Astrocyte (in vitro differentiated cells and primary cell): Measurements from ENCODE around the gene PPM1F. TPM values are rescaled to one million over a fixed set of nuclear protein-coding genes. Genes with fewer than 3 reads are reported as not detected.

Experiments
- DNase-seq: peaks from one replicate; pipeline ENCODE4 v3.0.0-alpha.2; 2010; ENCODE audit warnings: low read depth
- FAIRE-seq: peaks from 2 replicates; lab custom pipeline; 2011; peaks lifted over from hg19 to GRCh38; lab: Jason Lieb, UNC
- H2AFZ ChIP-seq: 2 replicates; pipeline ENCODE4 v1.6.0; 2012; ENCODE audit warnings: low read depth, low read length, inconsistent platforms
- H3K27ac ChIP-seq: 2 replicates; pipeline ENCODE4 v1.5.1; 2011; ENCODE audit warnings: low read depth, low read length, inconsistent platforms
- H3K27me3 ChIP-seq: 2 replicates; pipeline ENCODE4 v1.6.0; 2011; ENCODE audit warnings: low read length, inconsistent platforms; ENCODE audit not compliant: insufficient read depth
- H3K36me3 ChIP-seq: 2 replicates; pipeline ENCODE4 v1.5.1; 2011; ENCODE audit warnings: low read length, inconsistent platforms; ENCODE audit not compliant: insufficient read depth
- H3K4me1 ChIP-seq: 2 replicates; pipeline ENCODE4 v1.5.1; 2011; ENCODE audit warnings: low read length, inconsistent platforms; ENCODE audit not compliant: insufficient read depth
- H3K4me2 ChIP-seq: 2 replicates; pipeline ENCODE4 v1.6.0; 2012; ENCODE audit warnings: low read length, inconsistent platforms
- H3K4me3 ChIP-seq: 2 replicates; pipeline ENCODE4 v1.5.1; 2011; ENCODE audit warnings: low read depth, mild to moderate bottlenecking, low read length, inconsistent platforms; ENCODE audit not compliant: insufficient read depth
- H3K79me2 ChIP-seq: 2 replicates; pipeline ENCODE4 v1.6.0; 2012; ENCODE audit warnings: mild to moderate bottlenecking, low read length, inconsistent platforms; ENCODE audit not compliant: insufficient read depth
- H3K9ac ChIP-seq: 2 replicates; pipeline ENCODE4 v1.6.0; 2012; ENCODE audit warnings: mild to moderate bottlenecking, low read length, inconsistent platforms
- H3K9me3 ChIP-seq: 2 replicates; pipeline ENCODE4 v1.5.1; 2012; ENCODE audit warnings: low read depth, mild to moderate bottlenecking, low read length, inconsistent platforms; ENCODE audit not compliant: insufficient read depth
- H4K20me1 ChIP-seq: 2 replicates; pipeline ENCODE4 v1.6.0; 2012; ENCODE audit warnings: low read length, inconsistent platforms; ENCODE audit not compliant: insufficient read depth
- H3K27ac Mint-ChIP-seq: one replicate; pipeline ENCODE4 v1.8.0; 2021; ENCODE audit warnings: mild to moderate bottlenecking, mixed read lengths; ENCODE audit not compliant: unreplicated experiment
- H3K27me3 Mint-ChIP-seq: one replicate; pipeline ENCODE4 v1.8.0; 2021; ENCODE audit warnings: low read depth, mixed read lengths; ENCODE audit not compliant: unreplicated experiment
- H3K36me3 Mint-ChIP-seq: one replicate; pipeline ENCODE4 v1.8.0; 2021; ENCODE audit warnings: low read depth, mixed read lengths; ENCODE audit not compliant: unreplicated experiment
- H3K4me1 Mint-ChIP-seq: one replicate; pipeline ENCODE4 v1.8.0; 2021; ENCODE audit warnings: low read depth, mixed read lengths; ENCODE audit not compliant: unreplicated experiment
- H3K4me3 Mint-ChIP-seq: one replicate; pipeline ENCODE4 v1.8.0; 2021; ENCODE audit warnings: mild to moderate bottlenecking, moderate library complexity, mixed read lengths; ENCODE audit not compliant: unreplicated experiment
- H3K9me3 Mint-ChIP-seq: one replicate; pipeline ENCODE4 v1.8.0; 2021; ENCODE audit warnings: mild to moderate bottlenecking, mixed read lengths; ENCODE audit not compliant: unreplicated experiment
- EZH2 ChIP-seq: IDR thresholded peaks from 2 replicates; pipeline ENCODE4 v1.6.1; 2012; ENCODE audit warnings: mild to moderate bottlenecking, low read length, inconsistent platforms; ENCODE audit not compliant: insufficient read depth
- total RNA-seq: library from RNA; stranded (reverse); gene quantifications from 2 replicates; pipeline ENCODE4 v1.2.1, GENCODE V29; 2021
- TF ChIP-seq, protein P1 (sequence below): IDR thresholded peaks from 2 replicates; pipeline ENCODE4 v1.5.1; 2011; ENCODE audit warnings: low read depth, mild to moderate bottlenecking, inconsistent platforms, low read length, moderate library complexity; ENCODE audit not compliant: insufficient read depth

PPM1F gene
- total RNA-seq, 1 donor from 2014 or later: 27.9 TPM

DNA sequence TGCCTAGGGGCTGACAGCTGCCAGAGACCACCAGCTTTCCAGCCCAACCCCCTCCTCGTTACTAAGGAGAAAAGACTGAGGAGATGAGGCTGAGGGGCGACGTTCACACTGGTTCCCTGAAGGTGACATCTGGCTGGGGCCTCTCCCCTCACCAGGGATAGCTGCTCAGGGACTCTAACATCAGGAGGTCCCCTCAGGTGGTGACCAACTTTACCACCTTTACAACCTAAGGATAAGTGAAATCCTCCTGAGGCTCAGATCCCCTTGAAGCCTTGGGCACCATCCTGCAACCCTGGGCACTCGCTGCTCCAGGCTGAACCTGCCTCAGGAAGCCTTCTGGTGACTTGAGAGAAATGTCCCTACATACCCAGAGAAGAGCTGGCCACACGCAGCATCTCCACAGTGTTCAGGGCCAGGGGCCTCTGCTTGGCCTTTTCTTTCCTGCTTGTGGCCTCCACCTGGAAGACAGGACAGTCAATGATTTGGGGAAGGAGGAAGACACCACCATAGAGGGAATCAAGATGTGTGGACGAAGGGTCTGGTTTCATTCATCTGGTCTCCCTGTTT is 12.4 kb upstream of the PPM1F start:
- H3K4me1 Mint-ChIP-seq: no peaks in the 10 kb centered on the region
- peak overlapping the region; percentile 75 for H3K27ac Mint-ChIP-seq
- H4K20me1 ChIP-seq: peaks cover 16% of the 10 kb centered on the region
- H2AFZ ChIP-seq: no peak overlapping the region
- no peak for FAIRE-seq
- no peaks in the 10 kb centered on the region for H3K9me3 ChIP-seq
- no peak overlapping the region for H3K4me2 ChIP-seq
- peaks cover 28% of the 10 kb centered on the region for H3K36me3 ChIP-seq
- H3K9ac ChIP-seq: no peak overlapping the region
- H3K4me3 Mint-ChIP-seq: no peak overlapping the region
- DNase-seq: no peak
- H3K79me2 ChIP-seq: no peaks in the 10 kb centered on the region
- peaks cover 30% of the 10 kb centered on the region for H3K36me3 Mint-ChIP-seq
- H3K9me3 Mint-ChIP-seq: no peaks in the 10 kb centered on the region
- no peaks in the 10 kb centered on the region for H3K27me3 Mint-ChIP-seq
- no peak overlapping the region for H3K4me3 ChIP-seq
- peaks cover 9% of the 10 kb centered on the region for H3K4me1 ChIP-seq
- H3K27ac ChIP-seq: no peak overlapping the region
- no peaks in the 10 kb centered on the region for H3K27me3 ChIP-seq
- TF ChIP-seq, protein P1, sequence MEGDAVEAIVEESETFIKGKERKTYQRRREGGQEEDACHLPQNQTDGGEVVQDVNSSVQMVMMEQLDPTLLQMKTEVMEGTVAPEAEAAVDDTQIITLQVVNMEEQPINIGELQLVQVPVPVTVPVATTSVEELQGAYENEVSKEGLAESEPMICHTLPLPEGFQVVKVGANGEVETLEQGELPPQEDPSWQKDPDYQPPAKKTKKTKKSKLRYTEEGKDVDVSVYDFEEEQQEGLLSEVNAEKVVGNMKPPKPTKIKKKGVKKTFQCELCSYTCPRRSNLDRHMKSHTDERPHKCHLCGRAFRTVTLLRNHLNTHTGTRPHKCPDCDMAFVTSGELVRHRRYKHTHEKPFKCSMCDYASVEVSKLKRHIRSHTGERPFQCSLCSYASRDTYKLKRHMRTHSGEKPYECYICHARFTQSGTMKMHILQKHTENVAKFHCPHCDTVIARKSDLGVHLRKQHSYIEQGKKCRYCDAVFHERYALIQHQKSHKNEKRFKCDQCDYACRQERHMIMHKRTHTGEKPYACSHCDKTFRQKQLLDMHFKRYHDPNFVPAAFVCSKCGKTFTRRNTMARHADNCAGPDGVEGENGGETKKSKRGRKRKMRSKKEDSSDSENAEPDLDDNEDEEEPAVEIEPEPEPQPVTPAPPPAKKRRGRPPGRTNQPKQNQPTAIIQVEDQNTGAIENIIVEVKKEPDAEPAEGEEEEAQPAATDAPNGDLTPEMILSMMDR: no peak
- TF ChIP-seq EZH2: no peak

DNA sequence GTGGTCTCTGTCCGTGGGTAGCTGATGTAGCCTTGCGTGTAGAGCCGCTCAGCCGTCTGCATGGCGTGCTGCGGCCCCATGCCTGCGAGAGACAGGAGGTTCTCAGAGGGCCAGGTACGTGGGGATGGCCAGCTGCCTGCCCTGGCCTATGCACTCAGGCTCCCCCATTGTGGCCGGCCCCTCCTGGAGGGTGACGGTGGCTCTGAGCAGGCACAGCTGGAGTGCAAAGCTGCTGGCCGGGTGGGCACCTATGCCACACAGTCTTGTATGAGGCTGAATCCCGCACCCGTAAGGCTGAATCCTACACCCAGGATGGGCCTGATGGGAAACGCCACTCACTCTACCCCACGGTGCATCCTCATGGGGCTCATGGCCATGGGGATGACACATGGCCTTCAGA is 11.6 kb upstream of the PPM1F start:
- Histone ChIP-seq H4K20me1 (peaks cover 16% of the 10 kb centered on the region), H3K27ac (no peak overlapping the region), H3K27me3 (no peaks in the 10 kb centered on the region), H3K4me1 (peaks cover 9% of the 10 kb centered on the region), H3K79me2 (no peaks in the 10 kb centered on the region), H2AFZ (no peak overlapping the region), H3K4me2 (no peak overlapping the region), H3K4me3 (no peak overlapping the region), H3K9me3 (no peaks in the 10 kb centered on the region), H3K9ac (no peak overlapping the region), H3K36me3 (peaks cover 26% of the 10 kb centered on the region)
- Mint-ChIP-seq H3K4me1 (no peaks in the 10 kb centered on the region), H3K27ac (no peak overlapping the region), H3K9me3 (no peaks in the 10 kb centered on the region), H3K27me3 (no peaks in the 10 kb centered on the region), H3K36me3 (peaks cover 30% of the 10 kb centered on the region), H3K4me3 (no peak overlapping the region)
- FAIRE-seq: no peak
- DNase-seq: no peak
- TF ChIP-seq, protein P1: no peak
- TF ChIP-seq EZH2: no peak

DNA sequence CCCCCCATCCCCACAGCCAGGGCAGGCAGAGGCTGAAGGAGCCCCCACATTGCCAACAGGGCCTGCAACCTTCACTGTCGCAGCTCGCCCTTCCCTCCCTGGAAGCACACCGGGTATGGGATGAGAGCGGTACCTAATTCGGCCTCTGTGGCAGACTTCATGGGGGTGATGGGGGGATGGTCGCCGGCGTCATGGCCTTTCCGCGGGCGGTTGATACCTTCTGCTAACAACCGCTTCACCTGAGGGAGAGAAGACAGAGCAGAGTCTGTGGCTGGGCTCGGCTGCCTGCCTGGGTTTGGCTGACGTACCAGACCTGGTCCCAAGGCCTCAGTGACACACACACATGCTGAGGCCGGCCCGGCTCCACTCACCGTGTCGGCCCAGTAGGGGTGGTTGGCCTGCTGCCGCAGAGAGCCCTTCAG is 11.2 kb upstream of the PPM1F start:
- H3K79me2 ChIP-seq: no peaks in the 10 kb centered on the region
- H3K9me3 ChIP-seq: no peaks in the 10 kb centered on the region
- Mint-ChIP-seq H3K9me3 (no peaks in the 10 kb centered on the region), H3K36me3 (peaks cover 29% of the 10 kb centered on the region), H3K4me1 (no peaks in the 10 kb centered on the region), H3K4me3 (no peak overlapping the region), H3K27ac (no peak overlapping the region), H3K27me3 (no peaks in the 10 kb centered on the region)
- no peak for DNase-seq
- H3K27me3 ChIP-seq: no peaks in the 10 kb centered on the region
- TF ChIP-seq, protein P1: no peak
- TF ChIP-seq EZH2: no peak
- peaks cover 9% of the 10 kb centered on the region for H3K4me1 ChIP-seq
- H4K20me1 ChIP-seq: peaks cover 15% of the 10 kb centered on the region
- no peak overlapping the region for H2AFZ ChIP-seq
- H3K27ac ChIP-seq: no peak overlapping the region
- peaks cover 26% of the 10 kb centered on the region for H3K36me3 ChIP-seq
- no peak overlapping the region for H3K4me3 ChIP-seq
- H3K4me2 ChIP-seq: no peak overlapping the region
- no peak overlapping the region for H3K9ac ChIP-seq
- FAIRE-seq: no peak
